ENCODE data around the gene SNX30.

Gene SNX30

DNA sequence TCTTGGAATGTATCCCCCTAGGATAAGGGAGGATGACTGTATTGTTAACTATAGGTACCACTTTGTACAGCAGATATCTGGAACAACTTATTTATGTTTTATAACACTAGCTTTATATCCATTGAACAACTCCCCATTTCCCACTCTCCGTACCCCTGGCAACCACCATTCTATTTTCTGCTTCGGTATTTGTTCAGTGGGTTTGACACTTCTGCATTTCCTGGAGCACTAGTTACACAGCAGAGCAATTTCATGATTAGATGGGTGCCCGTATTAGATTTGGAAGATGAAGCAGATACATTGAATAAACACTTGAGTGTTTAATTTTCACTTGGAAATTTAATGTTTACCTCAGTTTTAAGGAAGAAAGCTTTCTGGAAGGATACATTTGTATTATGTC is 72.7 kb downstream of the SNX30 start:
- DNase-seq, result no peak

DNA sequence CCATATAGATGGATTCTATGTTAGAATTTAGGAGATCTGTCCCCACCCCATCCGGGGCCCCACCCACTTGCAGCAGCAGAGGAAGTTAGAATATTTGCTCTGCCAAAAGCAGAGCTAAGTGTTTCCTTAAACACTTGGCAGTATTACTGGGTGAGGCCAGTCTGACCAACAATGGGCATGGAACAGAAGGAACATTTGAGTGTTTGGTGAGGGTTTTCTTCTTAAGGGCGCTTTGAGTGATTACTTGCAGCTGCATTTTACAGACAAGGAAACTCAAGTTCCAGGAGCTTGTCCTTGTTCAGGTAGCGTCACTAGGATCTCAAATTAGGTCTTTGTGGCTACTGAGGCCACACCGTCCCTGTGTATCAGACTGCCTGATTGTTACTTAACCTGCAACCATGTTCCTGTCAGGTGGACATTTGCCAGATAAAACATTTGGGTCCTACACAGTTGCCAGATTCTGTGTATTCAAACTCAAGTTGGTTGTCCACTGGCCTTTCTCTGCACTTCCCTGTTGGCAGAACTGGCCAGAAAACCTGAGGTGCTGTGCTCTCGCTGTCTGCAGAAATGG is 80.8 kb downstream of the SNX30 start:
- peak; percentile 39 to 64 (median 50) for DNase-seq

DNA sequence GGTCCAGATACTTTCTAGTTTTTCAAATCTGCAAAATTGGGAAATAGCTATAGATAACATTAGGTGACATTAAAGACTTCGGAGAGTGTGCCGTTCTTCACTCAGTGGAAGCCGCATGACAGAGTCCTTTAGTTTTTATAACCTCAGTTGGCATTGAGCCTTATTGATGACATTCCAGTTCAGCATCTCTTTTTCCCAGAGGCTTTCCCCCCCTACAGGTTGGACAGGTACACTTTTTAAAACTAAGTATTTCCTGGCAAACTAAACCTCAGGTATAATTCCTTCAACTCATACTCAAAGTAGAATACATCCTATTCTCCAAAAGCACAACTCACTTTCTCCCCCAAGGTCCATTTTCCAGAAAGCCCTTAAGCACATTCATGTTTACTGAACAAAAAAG is 81.4 kb downstream of the SNX30 start:
- DNase-seq, result no peak

DNA sequence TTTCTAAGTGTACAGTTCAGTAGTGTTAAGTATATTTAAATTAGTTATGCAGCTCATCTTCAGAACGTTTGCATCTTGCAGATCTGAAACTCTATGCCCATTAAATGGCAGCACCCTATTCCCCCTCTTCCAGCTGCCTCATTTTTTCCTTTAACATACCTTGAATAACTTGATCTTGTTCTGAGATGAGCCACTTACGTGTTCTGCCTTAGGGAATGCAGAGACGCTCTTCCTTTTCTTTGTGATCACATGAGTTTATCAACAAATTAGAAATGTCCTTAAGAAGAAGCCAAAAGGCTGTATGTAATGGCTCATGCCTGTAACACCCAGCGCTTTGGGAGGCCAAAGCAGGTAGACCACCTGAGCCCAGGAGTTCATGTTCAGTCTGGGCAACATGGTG is 82.5 kb downstream of the SNX30 start:
- DNase-seq, result no peak

DNA sequence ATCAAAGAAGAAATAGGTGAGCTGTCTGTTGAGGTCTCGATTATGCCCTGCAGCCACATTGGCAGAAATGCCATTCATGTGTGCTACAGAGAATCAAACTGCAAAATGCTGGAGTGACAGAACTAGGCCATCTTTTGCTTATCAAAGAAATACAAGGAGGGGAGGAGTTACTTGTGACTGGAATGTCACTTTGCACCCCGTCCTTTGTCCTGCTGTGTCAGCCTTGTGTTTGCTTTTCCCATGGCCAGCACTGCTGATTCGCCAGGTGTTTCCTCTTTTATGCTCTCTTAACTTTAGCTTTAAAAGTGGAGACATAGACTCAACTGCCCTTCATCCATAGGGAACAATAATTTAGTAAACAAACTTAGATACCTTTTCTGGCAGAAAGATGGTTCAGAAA is 85.8 kb downstream of the SNX30 start:
- DNase-seq, result no peak

DNA sequence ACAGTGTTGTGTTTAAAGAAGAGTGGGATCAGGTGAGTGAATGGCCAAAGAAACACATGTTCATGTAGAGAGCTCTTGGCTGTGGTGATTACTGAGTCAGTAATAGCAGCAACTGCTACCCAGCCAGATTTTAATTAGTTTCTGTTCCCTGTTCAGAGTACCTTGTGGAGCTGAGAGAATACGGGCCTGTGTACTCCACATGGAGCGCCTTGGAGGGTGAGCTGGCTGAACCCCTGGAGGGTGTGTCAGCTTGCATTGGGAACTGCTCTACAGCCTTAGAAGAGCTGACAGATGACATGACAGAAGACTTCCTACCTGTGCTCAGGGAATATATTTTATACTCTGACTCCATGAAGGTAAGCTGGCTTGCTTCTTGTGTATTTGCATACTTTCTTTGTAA is 87.8 kb downstream of the SNX30 start:
- no peak for DNase-seq

DNA sequence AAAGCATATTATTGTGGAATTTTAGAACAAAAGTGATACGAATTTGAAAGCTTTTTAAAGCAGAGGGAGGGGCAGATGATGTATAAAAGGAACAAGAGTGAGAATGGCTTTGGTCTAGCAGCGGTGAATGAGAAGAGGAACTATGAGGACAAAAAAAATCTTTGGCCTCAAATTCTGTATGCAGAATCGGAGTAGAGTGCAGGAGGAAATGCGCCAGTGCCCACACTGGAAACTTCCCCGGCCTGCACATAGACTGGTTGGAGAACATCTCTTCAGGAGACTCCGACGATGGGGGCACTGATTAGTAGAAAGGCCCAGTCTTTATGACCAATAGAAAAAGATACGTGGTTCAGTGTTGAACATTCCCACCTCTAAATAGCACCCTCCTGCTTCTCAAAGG is 88.8 kb downstream of the SNX30 start:
- DNase-seq, result peak; percentile 77 to 82 (median 78)

DNA sequence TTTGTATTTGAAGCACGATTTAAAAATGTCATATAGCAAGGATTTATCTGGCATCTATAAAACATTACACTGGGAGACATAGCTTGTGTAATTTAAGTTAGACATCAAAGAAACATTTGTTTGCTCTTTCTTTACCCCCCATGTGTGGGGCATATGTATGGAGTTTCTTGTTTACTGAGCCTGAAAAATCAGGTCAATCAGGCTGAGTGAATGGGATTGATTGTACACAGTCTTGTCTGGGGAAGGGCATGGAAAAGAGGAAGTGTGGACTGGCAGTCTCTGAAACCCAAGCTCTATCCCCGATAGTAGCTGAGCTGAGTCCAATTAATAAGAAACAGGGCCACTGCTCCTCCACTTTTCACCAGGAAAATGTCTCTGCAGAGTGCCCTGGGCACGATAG is 90.7 kb downstream of the SNX30 start:
- DNase-seq, result peak; percentile 40 to 48 (median 44)

DNA sequence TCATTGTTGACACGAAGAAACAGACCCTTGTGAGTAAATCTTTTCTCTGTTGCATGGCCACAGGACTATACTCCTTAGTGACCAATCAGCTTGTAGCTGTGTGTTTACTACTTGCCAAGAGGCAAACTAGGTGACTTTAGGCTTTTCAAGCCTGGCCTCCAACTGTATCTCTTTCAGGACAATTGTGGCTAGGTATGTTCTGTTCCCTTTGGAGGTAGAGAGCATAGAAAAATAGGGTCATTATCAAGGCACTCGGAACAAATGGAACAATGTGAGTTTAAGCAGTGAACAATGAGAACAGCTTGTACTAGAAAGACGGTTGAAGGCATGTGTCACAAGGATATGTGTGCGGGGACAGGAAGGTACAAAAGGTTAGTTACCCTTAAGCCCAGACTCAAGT is 92.0 kb downstream of the SNX30 start:
- DNase-seq, result no peak

DNA sequence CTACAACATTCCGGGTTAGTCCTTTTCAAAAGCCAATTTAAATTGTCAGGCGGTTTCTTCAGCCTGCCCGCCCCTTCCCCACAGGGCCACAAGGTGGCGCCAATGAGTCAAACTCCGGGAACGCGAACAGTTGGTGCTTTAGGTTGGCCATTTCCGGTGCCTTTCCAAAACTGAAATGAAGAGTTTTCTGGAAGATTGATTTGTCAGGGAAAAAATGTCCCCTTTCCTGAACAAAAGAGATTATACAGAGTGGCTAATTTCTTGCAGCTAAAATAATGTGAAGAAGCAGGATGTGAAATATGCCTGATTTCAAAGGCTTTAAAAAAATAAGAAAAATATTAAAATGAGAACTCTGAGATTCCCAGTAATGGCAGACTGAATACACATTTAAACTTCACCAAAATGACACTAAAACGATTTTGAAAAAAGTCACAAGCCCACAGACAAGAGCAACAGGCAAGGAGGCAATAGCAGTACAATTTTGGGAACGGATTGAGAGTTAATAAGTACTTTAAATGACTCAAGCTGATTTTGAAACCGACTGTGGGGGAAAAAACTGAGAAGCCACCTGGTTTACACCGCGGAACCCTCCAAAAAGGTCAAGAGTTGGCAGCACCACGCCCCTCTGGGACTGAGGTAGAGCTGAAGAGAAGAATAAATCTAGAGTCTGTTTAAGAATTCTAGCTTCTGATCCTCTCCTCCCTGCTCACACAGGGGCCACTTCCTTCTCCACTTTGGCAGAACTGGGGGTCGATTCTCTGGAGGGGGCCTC is 94.4 kb downstream of the SNX30 start:
- DNase-seq, result peak; percentile 83 to 89 (median 88)

DNA sequence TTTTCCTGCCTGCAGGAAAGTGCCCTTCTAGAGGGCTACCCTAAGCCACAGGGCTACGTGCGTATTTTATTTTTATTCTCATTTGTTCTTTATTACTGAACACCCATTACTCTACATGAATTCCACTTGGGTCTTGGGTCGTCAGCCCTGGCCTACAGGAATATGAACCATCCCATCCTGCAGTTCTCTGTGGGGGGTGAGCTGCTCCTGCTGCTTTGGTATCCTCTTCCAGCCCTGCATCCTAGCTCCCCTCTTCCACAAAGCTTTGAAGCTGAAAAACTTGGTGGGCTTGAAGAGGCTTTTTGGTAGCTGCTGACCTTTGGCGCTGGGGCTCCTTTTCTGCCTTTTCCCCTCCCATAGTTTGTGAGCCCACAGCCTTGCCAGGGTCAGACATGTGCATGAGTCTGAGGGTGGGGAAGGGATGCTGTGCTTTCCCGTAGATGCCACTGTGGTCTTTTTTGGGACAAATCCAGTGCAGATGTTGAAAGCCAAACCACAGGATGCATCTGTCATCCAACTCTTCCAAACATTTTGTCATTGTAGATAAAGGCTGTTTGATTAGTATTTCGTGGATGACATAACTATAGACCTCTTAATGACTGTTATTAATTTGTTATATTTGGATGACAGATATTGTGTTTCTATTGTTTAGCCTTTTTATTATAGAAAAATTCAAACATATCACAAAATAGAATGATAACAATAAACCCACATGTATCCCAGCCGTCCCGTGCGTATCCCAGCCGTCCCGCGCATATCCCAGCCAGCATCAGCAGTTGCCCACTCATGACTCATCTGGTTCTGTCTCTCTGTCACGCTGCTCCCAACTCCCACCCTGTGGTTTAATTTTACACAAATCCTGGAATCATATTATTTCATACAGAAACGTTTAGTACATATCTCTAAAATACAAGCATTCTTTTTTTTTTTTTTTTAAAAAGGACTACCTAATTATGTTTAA is 96.2 kb downstream of the SNX30 start:
- DNase-seq, result no peak

DNA sequence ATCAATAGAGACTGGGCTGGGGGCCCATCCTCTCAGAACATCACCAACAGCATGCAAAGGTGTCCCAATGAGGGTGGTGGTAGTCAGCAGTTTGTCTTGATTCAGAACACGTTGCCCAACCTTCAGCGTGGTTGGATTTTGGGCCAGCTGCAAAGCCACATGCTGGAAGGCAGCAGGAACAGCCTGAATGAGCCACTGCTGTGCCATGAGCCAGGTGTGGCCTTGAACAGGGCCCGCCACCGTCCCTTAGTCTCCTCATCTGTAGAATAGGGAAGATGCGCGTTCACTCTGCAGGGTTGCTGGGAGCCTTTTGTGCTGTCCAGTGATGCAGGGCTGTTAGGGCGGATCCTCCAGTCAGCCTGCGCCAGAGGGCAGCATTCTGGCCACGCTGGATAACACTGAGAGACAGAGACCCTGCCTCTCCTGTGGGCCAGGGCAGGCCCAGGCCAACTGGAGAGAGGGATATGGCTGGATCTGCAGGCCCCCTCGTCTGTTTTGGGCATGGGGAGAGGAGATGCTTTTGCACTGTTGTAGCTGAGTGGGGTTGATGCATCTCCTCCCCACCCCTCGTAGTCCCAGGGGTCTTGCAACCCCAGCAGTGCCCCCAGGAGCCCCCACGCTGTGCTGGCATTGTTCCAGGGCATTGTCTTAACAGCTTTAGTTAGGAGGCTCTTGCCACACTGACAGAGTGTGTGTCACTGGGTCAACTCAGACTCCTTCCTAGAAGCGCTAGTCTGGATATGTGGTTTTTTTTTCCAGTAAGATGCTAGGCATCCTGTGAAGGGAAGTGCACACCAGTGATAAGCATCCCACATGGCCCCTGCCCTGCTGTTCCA is 98.0 kb downstream of the SNX30 start:
- DNase-seq, result no peak

DNA sequence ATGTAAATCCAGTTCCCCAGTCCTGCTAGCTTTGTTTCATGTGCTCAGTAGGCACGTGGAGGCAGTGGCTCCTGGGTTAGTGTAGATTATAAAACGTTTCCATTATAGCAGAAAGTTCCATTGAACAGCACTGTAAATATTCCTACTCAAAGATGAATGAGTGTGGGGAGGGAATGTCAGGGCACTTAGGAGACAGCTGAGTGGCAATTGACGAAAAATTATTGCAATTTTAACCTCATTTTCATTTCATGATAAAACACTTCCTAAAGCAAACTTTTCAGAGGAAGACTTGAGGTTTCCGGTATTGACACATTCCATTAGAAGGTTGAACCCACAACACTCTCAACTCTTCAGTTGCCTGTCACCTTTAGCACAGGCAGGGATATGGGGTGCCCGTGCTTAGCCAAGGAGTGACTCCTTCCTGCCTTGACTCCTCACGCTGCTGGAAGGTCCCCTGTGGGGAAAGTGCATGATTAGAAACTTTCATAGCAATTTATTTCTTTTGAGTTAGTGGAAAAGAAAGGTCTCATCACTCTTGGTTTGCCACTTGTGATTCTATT is 98.9 kb downstream of the SNX30 start:
- peak in 2 of 3 donors; percentile 34 to 35 for DNase-seq

DNA sequence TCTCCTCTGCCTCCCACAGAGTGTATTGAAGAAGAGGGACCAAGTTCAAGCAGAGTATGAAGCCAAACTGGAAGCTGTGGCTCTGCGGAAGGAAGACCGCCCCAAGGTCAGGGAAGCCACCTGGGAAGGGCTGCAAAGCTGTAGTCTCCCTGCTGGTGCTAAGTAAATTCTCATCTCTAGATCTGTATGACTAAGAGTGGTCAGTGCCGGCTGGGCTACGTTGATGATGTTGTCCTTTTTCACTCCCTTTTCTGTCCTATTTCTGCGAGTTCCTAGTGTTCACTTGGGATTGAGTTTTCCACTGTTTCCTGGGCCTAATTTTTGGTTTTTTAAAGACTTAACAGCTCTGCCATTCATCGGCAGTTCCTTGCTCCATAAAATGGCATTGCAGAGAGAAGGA is 100.3 kb downstream of the SNX30 start:
- DNase-seq, result no peak

DNA sequence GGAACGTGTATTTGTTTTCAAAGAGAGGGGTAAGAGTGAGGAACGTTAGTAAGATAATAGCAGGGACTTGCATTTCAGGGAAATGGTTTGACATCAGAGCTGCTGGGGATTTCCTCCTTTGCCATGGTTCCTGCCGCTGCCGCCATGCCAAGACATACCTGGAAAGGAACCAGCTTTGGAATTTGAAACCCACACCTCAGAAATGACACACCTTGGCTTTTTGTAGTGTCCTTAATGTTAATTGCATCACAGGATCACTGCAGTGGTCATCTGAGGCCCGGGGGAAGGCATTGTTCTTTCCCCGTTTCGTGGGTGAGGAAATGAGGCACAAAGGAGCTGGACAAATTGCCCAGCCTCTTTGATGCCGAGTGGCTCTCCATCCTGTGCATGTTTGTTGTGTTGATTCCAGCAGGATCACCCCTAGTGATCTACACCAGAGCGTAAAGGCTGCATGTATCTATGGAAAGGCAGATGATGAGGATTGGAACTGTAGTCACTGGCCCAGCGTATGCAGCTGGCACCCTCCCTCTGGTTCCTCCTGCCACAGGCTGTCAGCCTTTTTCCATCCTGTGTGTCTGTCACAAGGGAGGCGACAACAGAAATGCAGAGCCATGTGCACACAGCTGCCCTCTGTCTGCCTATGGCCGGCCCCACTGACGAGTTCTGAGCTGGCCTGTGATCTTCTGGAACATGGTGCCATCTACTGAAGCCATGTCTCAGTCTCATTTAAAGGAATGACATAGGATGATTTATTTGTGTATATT is 102.4 kb downstream of the SNX30 start:
- DNase-seq, result no peak

DNA sequence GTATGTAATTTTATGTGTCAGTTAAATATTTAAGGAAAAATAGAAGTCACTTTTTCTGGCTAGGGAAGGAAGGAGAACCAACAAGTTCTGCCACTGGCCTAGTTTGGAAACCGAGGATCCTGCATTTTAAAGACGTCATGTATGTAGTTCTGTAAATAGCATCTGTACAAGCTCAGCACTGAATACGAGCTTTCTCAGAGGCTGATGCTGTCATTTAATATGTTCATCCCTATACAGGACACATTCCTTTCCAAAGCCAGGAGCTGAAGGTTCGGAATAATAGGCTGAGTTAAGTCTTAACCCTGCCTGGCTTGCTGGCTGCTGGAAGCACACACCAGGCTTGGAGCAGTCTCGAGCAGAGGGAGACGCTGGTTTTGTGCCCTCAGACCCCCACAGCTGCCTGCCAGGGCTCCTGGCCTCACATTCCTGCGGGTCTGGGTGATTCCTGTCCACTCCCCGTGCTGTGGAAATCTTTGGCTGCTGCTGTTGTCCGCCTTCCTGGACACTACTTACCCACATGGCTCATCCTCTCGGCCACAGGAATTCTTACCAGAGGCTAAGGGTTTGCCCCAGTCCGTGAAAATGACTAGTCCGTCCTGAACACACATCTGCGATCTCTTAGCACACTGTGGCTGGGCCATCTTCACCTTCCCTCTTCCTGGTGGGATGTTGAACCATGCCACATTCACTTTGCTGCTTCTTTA is 103.5 kb downstream of the SNX30 start:
- DNase-seq, result no peak

DNA sequence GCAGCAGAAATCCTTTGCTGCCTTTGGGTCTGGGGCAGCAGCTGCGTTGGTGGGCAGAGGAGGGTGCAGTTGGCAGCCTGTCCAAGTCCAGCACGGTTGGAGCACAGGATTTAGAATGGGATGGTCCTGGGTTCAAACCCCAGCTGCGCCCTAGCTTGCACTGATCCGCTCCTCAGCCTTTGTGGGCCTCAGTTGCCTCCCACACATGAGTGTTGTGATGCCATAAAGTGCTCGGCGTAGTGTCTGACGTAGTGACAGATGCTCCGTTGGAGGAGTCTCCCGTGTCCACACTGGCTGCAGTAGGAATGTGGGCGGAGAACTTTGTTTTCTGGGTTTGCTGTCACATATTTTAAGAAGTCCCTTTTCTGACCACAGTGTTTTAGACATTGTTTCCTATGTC is 104.1 kb downstream of the SNX30 start:
- DNase-seq, result no peak

DNA sequence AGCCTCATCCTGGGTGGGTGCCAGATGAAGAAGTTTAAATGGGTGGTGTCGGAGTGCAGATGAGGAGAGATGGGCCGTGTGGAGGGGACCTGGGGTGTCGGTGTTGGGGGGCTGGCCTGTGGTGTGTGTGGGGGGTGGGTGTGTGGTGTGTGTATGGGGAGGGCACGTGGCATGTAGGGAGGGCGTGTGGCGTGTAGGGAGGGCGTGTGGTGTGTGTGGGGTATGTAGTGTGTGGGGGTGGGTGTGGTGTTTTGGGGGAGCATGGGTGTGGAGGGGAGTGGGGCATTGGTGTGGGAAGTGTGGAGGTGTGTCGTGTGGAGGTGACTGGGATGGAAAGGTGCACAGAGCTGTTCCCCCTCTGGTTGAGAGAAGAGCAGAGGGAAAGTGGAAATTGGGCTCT is 105.6 kb downstream of the SNX30 start:
- no peak for DNase-seq

DNA sequence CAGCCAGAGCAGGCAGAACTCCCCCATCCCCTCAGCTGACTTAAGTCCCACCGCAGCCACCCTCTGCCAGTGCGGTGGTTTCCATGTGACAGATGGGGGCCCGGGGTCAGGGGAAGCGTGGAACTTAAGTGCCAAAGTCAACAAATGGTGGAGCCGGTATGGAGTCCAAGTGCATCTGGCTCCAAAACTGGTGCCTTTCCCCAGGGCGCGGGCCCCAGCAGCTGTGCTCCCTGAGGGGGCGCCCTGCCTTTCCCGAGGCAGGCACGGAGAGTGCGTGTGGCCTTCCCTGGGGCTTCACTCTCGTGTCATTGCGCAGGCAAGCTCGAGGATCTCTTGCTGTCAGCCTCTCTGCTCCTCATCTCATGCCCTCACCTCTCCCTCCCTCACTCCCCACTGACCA is 106.3 kb downstream of the SNX30 start:
- no peak for DNase-seq

DNA sequence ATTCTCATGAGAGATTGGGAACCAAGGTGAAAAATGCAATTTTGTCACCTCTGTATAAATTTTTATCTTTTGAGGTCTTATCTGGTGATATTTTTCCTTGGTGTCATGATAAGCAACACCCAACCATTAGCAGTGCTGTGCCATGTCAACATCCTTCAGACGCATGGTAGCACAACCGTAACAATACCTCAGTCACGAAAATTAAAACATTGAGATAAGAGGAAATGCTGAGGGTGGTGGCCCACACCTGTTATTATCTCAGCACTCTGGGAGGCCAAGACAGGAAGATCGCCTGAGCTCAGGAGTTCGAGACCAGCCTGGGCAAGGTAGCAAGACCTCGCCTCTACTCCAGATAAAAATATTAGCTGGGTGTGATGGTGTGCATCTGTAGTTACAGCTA is 107.4 kb downstream of the SNX30 start:
- DNase-seq, result no peak

DNA sequence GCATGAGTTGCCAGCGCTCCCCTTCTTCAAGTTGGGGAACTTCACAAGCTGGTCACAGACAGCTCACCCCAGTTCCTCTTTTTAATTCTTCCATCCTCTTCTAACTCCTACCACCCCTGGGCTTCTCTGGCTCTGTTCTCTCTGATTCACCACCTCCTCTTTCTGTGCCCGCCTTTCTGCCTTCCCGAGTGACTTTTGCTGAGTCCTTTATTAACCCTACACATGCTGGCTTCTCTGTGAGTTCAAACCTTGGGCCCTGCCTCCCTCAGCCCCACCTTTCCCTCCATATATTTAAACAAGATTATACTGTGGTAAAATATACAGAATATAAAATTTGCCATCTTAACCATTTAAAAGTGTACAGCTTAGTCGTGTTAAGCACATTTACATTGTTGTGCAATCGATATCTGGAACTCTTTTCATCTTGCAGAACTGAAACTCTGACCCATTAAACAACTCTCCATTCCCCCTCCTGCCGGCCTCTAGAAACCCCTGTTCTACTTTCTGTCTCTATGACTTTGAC is 108.1 kb downstream of the SNX30 start:
- DNase-seq, result peak; percentile 90 to 94 (median 92)

Measured in suppressor macrophage treated with lipopolysaccharide for 1 hour (primary cell).